ENCODE results near the gene PHEX. TPM values are rescaled to one million over a fixed set of nuclear protein-coding genes. Genes with fewer than 3 reads are reported as not detected.
A peak's percentile ranks its signal among the peaks of the same experiment; 100 is the strongest.

The PHEX gene
- under 1 TPM; 0.16 to 0.83 (median 0.76) TPM for total RNA-seq
- polyA plus RNA-seq: under 1 TPM in 1 of 3 donors, not detected in 2; 0.17 TPM

DNA sequence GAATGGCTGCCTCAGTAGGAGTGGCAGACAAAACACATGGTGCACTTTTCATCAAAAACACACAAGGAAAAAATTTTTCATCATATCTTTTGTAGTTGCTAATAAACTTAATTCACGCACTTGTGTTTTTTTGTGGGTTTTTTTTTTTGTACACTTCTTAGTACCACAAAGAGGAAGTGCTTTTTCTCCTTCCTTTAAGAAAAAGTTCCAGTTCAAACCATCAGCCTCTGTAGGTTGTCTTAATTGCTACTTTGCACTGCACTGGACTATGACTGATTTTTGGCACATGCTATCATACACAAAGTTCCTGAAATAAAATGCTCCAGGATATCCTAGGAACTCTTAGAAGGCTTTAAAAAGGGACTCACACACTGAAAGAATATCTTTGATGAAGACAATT is at the start of gene PHEX:
TSS of gene PHEX (plus strand) at position 242 of the 400 bp plus-strand sequence. CDS start 681 bp downstream, outside the sequence.
- no peaks in the 10 kb centered on the region for H3K27me3 ChIP-seq
- no peak within 1 kb of the TSS for H3K27ac ChIP-seq
- no peak within 1 kb of the TSS for H3K4me3 ChIP-seq
- intact Hi-C loops (cut with DNase I): no loop called here
- H3K9me3 ChIP-seq: no peaks in the 10 kb centered on the region
- TF ChIP-seq POLR2AphosphoS5 (IDR thresholded peaks at IDR 0.05): no peak
- TF ChIP-seq CTCF (IDR thresholded peaks at IDR 0.05): no peak
- no peak for TF ChIP-seq POLR2A (IDR thresholded peaks at IDR 0.05)
- TF ChIP-seq EP300 (IDR thresholded peaks at IDR 0.05): no peak
- H3K36me3 ChIP-seq: no peaks in the 10 kb centered on the region
- H3K4me1 ChIP-seq: no peaks in the 10 kb centered on the region
- 32 to 97% methylated on average over 1 of the region's 1 CpG for WGBS, 2 donors
- DNase-seq: no peak

DNA sequence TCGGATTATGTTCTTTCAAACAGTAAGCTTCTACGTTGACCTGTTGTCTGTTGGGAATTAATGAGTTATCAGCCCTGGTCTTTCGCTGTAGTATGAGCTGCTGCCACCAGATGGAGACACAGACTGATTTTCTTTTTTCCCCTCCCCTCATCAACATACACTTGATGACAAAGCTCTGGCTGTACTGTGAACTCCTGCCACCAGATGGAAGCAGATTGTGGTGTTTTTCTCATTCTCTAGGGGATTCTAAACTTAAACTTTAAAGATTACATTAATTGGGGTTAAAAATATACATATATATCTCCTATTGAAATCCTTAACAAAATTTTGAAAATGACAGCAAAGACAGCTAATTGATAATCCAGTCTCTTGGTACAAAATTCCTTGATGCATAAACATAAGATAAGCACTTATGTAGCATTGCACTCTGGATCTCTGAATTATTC is 46.8 kb upstream of the PHEX start:
- H3K9me3 ChIP-seq: no peaks in the 10 kb centered on the region
- intact Hi-C loops (cut with DNase I): loop anchor here (5.0 to 10.0 kb wide), 5 partner anchors 207 to 1632 kb away; no protein-coding TSS in a partner anchor
- H3K27ac ChIP-seq: peak overlapping the region in 1 of 4 donors; percentile 27
- H3K27me3 ChIP-seq: no peaks in the 10 kb centered on the region
- TF ChIP-seq POLR2A (IDR thresholded peaks at IDR 0.05) (no peak), CTCF (IDR thresholded peaks at IDR 0.05) (peak; percentile 75 to 89 (median 82)), POLR2AphosphoS5 (IDR thresholded peaks at IDR 0.05) (peak in 2 of 4 donors; percentile 10 to 25)
- peaks cover 0 to 3% (median 0%) of the 10 kb centered on the region in 4 donors for H3K36me3 ChIP-seq
- WGBS, 2 donors: 5 to 14% methylated on average over 3 of the region's 3 CpGs
- DNase-seq: peak; percentile 74
- H3K4me3 ChIP-seq: no peak overlapping the region
- no peaks in the 10 kb centered on the region for H3K4me1 ChIP-seq

GRCh38 chrX:21986596-21986995 is 45.5 kb upstream of the PHEX start:
- H3K36me3 ChIP-seq: peaks cover 0 to 3% (median 0%) of the 10 kb centered on the region in 4 donors
- H3K4me3 ChIP-seq: no peak overlapping the region
- H3K9me3 ChIP-seq: no peaks in the 10 kb centered on the region
- no peaks in the 10 kb centered on the region for H3K4me1 ChIP-seq
- WGBS, 2 donors: 39 to 69% methylated on average over 1 of the region's 1 CpG
- H3K27ac ChIP-seq: no peak overlapping the region
- no peak for DNase-seq
- no peaks in the 10 kb centered on the region for H3K27me3 ChIP-seq
- TF ChIP-seq CTCF (IDR thresholded peaks at IDR 0.05) (no peak), EP300 (IDR thresholded peaks at IDR 0.05) (no peak), POLR2A (IDR thresholded peaks at IDR 0.05) (no peak), POLR2AphosphoS5 (IDR thresholded peaks at IDR 0.05) (no peak)
- intact Hi-C loops (cut with DNase I): loop anchor here (5.0 to 10.0 kb wide), 5 partner anchors 206 to 1631 kb away; no protein-coding TSS in a partner anchor

DNA sequence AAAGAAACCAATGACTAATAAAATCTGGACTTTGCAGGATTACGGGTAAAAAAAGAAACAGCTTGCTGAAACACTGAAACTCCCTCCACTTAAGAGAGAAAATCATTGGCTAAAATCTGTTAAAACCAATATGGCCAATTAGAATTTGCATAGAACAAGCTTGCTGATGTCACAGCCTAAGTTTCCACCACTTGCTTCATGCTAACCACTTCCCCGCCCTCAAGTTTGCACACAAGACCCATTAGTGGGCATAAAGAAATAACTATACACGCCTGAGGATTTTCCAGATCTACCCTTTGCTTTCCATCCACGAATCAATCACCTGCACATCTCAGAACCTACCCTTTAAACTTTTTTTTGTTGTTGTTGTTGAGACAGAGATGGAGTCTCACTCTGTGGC is 42.7 kb upstream of the PHEX start:
- Histone ChIP-seq H3K27ac (no peak overlapping the region), H3K4me3 (no peak overlapping the region), H3K9me3 (no peaks in the 10 kb centered on the region), H3K4me1 (no peaks in the 10 kb centered on the region), H3K36me3 (peaks cover 0 to 16% (median 1%) of the 10 kb centered on the region in 4 donors), H3K27me3 (no peaks in the 10 kb centered on the region)
- 64 to 90% methylated on average over 4 of the region's 4 CpGs for WGBS, 2 donors
- TF ChIP-seq EP300 (IDR thresholded peaks at IDR 0.05) (no peak), POLR2AphosphoS5 (IDR thresholded peaks at IDR 0.05) (no peak), POLR2A (IDR thresholded peaks at IDR 0.05) (no peak), CTCF (IDR thresholded peaks at IDR 0.05) (no peak)
- DNase-seq: no peak
- intact Hi-C loops (cut with DNase I): loop anchor here (5.0 to 10.0 kb wide), 5 partner anchors 203 to 1628 kb away; no protein-coding TSS in a partner anchor

- no peak for TF ChIP-seq EP300 (IDR thresholded peaks at IDR 0.05)
- no peak for TF ChIP-seq POLR2AphosphoS5 (IDR thresholded peaks at IDR 0.05)
- no peak for TF ChIP-seq POLR2A (IDR thresholded peaks at IDR 0.05)
- no peak for TF ChIP-seq CTCF (IDR thresholded peaks at IDR 0.05)
- Histone ChIP-seq H3K4me3 (no peak overlapping the region), H3K9me3 (no peaks in the 10 kb centered on the region), H3K4me1 (no peaks in the 10 kb centered on the region), H3K27ac (no peak overlapping the region), H3K36me3 (peaks cover 0 to 16% (median 1%) of the 10 kb centered on the region in 4 donors), H3K27me3 (no peaks in the 10 kb centered on the region)
- DNase-seq: no peak
- intact Hi-C loops (cut with DNase I): no loop called here
- WGBS, 2 donors: 82 to 90% methylated on average over 8 of the region's 8 CpGs
These were observed 41.3 kb upstream of the PHEX start for GRCh38 chrX:21990832-21991231.

Data from sigmoid colon (tissue), 7 donors.